GM12891 (cell line): ENCODE data around the gene SLC25A21.

ENCODE experiments used
- POLR2A ChIP-seq: IDR thresholded peaks from 2 replicates; pipeline ENCODE4 v1.6.1; 2011; ENCODE audit warnings: low read depth, low read length, control low read depth
- POLR2AphosphoS5 ChIP-seq: IDR thresholded peaks from 2 replicates; pipeline ENCODE4 v1.6.1; 2011; ENCODE audit warnings: low read depth, low read length, control low read depth
- SPI1 ChIP-seq: IDR thresholded peaks from 2 replicates; pipeline ENCODE4 v1.6.1; 2011; ENCODE audit warnings: low read depth, low read length, control low read depth
- TAF1 ChIP-seq: IDR thresholded peaks from 2 replicates; pipeline ENCODE4 v1.6.1; 2011; ENCODE audit warnings: low read depth, low read length, control low read depth

GRCh38 chr14:37145395-37145794 lies 27.0 kb downstream of the SLC25A21 start:
- TF ChIP-seq POLR2A (no peak), POLR2AphosphoS5 (no peak), TAF1 (no peak), SPI1 (no peak)
